Ovary (tissue), 9 donors: Measurements from ENCODE around the gene SLC16A10. TPM values are rescaled to one million over a fixed set of nuclear protein-coding genes. Genes with fewer than 3 reads are reported as not detected.

Source experiments
- DNase-seq, 5 donors: peaks; one replicate each; pipeline ENCODE4 v3.0.0-alpha.2; 2019 to 2020
- H3K27ac ChIP-seq, 2 donors: fragments of 200-600 bp; one replicate each; pipeline versions ENCODE4 v1.5.1 to v1.8.0; 2019 to 2022
- H3K27me3 ChIP-seq: fragments of 200-600 bp; one replicate; pipeline ENCODE4 v1.8.0; 2022
- H3K36me3 ChIP-seq: fragments of 200-600 bp; sonication (generic); one replicate; pipeline ENCODE4 v1.5.1; 2019
- H3K4me1 ChIP-seq: one replicate; pipeline ENCODE4 v1.8.1; 2013; ENCODE audit warnings: mild to moderate bottlenecking, moderate library complexity; ENCODE audit not compliant: insufficient read depth
- H3K4me3 ChIP-seq: fragments of 200-600 bp; sonication (generic); one replicate; pipeline ENCODE4 v1.5.1; 2017
- H3K9me3 ChIP-seq, 2 donors: fragments of 200-600 bp in 1 of 2; sonication (generic) in 1 of 2; one replicate each; pipeline versions ENCODE4 v1.5.1 to v1.8.1; 2013 to 2019; ENCODE audit warnings: mild to moderate bottlenecking in 1 of 2, moderate library complexity in 1 of 2
- EP300 ChIP-seq: sonication (generic); formaldehyde crosslinking; IDR thresholded peaks from one replicate; pipeline ENCODE4 v1.6.1; 2017; ENCODE audit warnings: antibody characterized with exemption
- POLR2A ChIP-seq: fragments of 450-650 bp; IDR thresholded peaks from one replicate; pipeline ENCODE4 v1.6.1; 2017; ENCODE audit warnings: antibody characterized with exemption, mild to moderate bottlenecking, moderate library complexity
- WGBS, 3 donors: extraction: QIAGEN DNeasy Blood & Tissue Kit in 1 of 3; methylation state at CpG; one replicate each; pipeline versions ENCODE4 v1.1.5 to v1.1.7; 2013 to 2017; 5-methylcytosine and 5-hydroxymethylcytosine counted together
- intact Hi-C, 4 donors: fragments of 100-400 bp; cut with DNase I; formaldehyde crosslinking; loops; one replicate each; pipeline versions ENCODE4 v1.11.0 to v1.15.1; 2022 to 2023
- polyA plus RNA-seq, 2 donors: library from polyadenylated mRNA; stranded (reverse); fragments of 200-250 nt in 1 of 2; fragments of 350-450 nt in 1 of 2; fragmentation: Illumina TruSeq in 1 of 2; extraction: RNeasy Lipid Tissue Mini Kit (QIAGEN cat#74804) in 1 of 2; gene quantifications; one replicate each; pipeline ENCODE4 v1.2.3, GENCODE V29; 2013 to 2014
- total RNA-seq, 7 donors: library from RNA; depleted of rRNA in 2 of 7; stranded (reverse); fragments of >200 nt in 2 of 7; fragmentation: NEBNext Ultra II Directional in 3 of 7; extraction: Animal tissue kit (Norgen Biotek cat#: 25700) in 3 of 7; gene quantifications; one replicate each; pipeline versions ENCODE4 v1.1.0 to v1.2.4, GENCODE V29; 2016 to 2023
- TF ChIP-seq, protein P1 (sequence below), 3 donors: fragments of 450-650 bp in 2 of 3; fragments of 200-600 bp in 1 of 3; IDR thresholded peaks; one replicate each; pipeline versions ENCODE4 v1.5.1 to v1.8.0; 2016 to 2022; ENCODE audit warnings: antibody characterized with exemption in 3 of 3, mild to moderate bottlenecking in 1 of 3
- donor health status: DM: no; HTN: no; CAD: no; lungs with moderate emphysema.
- donor health status: DM: no; HTN: no; CAD: no.
- donor health status: Bipolar disorder and iron deficiency.
- donor health status: DM: yes; HTN: yes; CAD: no.
- donor health status: DM: no; HTN: no; CAD: no.
- donor health status: DM: yes; HTN: yes; CAD: no.

The SLC16A10 gene
- total and polyA plus RNA-seq, 9 donors = 0.80 to 10.8 (median 4.0) TPM

DNA sequence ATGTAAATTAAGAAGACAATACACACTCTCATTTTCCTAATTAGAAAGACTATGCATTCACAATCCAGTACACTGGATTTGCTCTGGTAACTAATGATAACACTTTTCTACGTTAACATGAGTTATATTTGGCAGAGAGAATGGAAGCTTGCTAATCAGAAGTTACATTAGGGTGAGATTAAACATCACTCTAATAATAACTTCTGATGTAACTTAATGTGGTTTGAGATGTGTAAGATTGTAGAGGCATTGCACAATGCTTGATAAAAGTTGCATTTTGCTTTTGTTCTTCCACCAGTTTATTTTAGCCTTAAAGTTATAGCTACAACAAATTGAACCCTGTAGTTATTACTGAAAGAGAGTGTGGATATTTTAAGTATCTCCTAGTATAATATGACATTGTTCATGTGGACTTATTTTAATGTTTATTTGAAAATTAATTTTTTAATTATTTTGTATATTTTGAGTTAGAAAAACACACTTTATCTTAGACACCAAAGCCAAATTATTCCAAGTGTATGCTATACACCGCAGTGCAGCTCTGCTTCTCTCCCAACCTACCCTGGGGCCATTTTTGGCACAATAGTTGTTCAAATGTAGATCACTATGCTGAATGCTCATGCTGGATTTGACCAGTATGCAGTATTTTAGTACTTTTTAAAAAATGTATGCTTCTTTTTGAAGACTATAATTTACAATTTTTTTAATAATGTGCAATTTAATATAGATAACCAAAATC is 143.2 kb downstream of the SLC16A10 start:
- Histone ChIP-seq H3K9me3 (no peaks in the 10 kb centered on the region), H3K36me3 (no peaks in the 10 kb centered on the region), H3K4me3 (no peak overlapping the region), H3K27ac (no peak overlapping the region), H3K4me1 (no peaks in the 10 kb centered on the region), H3K27me3 (no peaks in the 10 kb centered on the region)
- 51 to 57% (median 53%) methylated on average over 2 of the region's 2 CpGs for WGBS, 3 donors
- DNase-seq = no peak
- no peak for TF ChIP-seq POLR2A
- no peak for TF ChIP-seq EP300
- TF ChIP-seq, protein P1, sequence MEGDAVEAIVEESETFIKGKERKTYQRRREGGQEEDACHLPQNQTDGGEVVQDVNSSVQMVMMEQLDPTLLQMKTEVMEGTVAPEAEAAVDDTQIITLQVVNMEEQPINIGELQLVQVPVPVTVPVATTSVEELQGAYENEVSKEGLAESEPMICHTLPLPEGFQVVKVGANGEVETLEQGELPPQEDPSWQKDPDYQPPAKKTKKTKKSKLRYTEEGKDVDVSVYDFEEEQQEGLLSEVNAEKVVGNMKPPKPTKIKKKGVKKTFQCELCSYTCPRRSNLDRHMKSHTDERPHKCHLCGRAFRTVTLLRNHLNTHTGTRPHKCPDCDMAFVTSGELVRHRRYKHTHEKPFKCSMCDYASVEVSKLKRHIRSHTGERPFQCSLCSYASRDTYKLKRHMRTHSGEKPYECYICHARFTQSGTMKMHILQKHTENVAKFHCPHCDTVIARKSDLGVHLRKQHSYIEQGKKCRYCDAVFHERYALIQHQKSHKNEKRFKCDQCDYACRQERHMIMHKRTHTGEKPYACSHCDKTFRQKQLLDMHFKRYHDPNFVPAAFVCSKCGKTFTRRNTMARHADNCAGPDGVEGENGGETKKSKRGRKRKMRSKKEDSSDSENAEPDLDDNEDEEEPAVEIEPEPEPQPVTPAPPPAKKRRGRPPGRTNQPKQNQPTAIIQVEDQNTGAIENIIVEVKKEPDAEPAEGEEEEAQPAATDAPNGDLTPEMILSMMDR (IDR thresholded peaks at IDR 0.05) = no peak
- intact Hi-C loops = no loop called here

DNA sequence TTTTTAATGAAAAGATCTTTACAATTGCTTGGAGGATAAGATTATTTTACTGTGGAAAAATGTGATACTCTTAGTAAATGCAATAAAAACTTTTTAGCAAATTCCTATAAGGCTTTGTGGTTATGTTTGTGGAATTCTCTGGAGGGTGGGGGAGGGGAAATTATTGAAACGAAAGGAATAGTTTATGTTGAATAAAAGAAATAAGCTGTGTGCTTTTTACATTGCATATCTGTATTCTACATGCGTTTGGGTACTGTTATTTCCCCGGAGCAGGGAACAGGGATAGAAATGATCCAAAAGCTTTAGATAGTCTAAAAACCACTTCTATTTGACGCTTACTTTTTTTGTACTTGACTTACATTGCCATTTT is 143.8 kb downstream of the SLC16A10 start:
- H3K27me3 ChIP-seq = no peaks in the 10 kb centered on the region
- no peak for DNase-seq
- TF ChIP-seq POLR2A (no peak), EP300 (no peak)
- TF ChIP-seq, protein P1 (IDR thresholded peaks at IDR 0.05) = no peak
- H3K4me3 ChIP-seq = no peak overlapping the region
- no peaks in the 10 kb centered on the region for H3K36me3 ChIP-seq
- WGBS, 3 donors = 80 to 84% (median 82%) methylated on average over 4 of the region's 4 CpGs
- H3K4me1 ChIP-seq = no peaks in the 10 kb centered on the region
- no peak overlapping the region for H3K27ac ChIP-seq
- intact Hi-C loops = no loop called here
- no peaks in the 10 kb centered on the region for H3K9me3 ChIP-seq

DNA sequence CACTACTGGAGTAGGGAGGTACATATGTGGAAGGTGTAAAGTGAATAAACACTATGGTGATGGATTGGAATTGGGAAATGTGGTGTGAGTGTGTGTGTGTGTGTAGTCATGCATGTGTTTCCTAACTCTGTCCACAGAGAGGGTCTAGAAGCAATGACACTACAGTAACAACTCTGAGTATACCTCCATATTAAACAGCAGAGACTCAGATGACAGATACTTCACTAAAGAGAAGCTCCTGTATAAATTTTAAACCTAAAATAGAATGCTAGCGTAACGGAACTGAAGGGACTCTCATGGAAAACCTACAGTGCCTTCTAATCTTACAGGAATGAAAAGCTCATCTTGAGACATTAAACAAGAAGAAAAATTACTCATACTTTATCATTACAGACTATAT is 150.5 kb downstream of the SLC16A10 start:
- WGBS, 3 donors = 87 to 95% (median 88%) methylated on average over 2 of the region's 2 CpGs
- Histone ChIP-seq H3K9me3 (no peaks in the 10 kb centered on the region), H3K4me1 (no peaks in the 10 kb centered on the region)

DNA sequence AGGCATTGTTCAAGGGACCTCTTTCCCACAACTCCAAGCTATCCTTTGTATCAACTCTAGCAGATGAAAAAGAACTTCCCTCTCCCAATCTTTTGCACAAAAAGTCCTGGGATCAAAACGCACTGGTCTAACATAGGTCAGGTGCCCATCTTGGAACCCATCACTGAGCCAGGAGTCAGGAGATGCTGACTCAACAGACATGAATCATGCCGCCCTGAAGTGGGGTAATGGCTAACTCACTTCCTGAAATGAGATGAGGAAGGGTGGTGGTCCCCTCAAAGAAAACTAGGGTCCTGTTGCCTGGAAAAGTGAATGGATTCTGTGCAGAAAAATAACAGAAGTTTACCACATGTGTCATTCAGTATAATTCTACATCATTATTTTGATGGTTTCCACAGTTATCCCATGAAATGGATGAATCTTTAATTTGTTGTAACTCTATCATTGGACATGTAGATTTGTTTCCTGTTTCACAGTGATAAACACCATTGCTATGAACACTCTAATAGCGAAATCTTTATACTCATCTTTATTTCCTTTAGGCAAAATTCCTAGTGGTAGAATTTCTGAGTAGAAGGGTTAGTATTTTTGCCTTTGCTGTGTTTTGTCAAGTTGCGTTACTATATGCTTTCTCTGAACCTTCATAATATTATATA is 151.3 kb downstream of the SLC16A10 start:
- intact Hi-C loops = no loop called here
- 78 to 81% (median 80%) methylated on average over 4 of the region's 4 CpGs for WGBS, 3 donors
- no peak overlapping the region for H3K27ac ChIP-seq
- no peak overlapping the region for H3K4me3 ChIP-seq
- H3K36me3 ChIP-seq = no peaks in the 10 kb centered on the region
- no peak for DNase-seq
- TF ChIP-seq, protein P1 (IDR thresholded peaks at IDR 0.05) = no peak
- no peak for TF ChIP-seq EP300
- no peak for TF ChIP-seq POLR2A
- no peaks in the 10 kb centered on the region for H3K27me3 ChIP-seq
- H3K4me1 ChIP-seq = no peaks in the 10 kb centered on the region
- H3K9me3 ChIP-seq = no peaks in the 10 kb centered on the region

More for the DNA sequence above, 150.5 kb downstream of the SLC16A10 start:
- DNase-seq = no peak
- H3K36me3 ChIP-seq = no peaks in the 10 kb centered on the region
- no peak overlapping the region for H3K27ac ChIP-seq
- TF ChIP-seq POLR2A (no peak), EP300 (no peak)
- TF ChIP-seq, protein P1 (IDR thresholded peaks at IDR 0.05) = no peak
- no peaks in the 10 kb centered on the region for H3K27me3 ChIP-seq
- intact Hi-C loops = no loop called here
- H3K4me3 ChIP-seq = no peak overlapping the region
